Neural cell (in vitro differentiated cells): Measurements from ENCODE around the gene VWA1.

Source experiments
- CTCF ChIP-seq: fragments of 450-650 bp; IDR thresholded peaks from 2 replicates; pipeline ENCODE4 v1.5.1; 2014; ENCODE audit warnings: antibody characterized with exemption, mild to moderate bottlenecking, moderate library complexity; ENCODE audit not compliant: poor library complexity, severe bottlenecking
- EZH2 ChIP-seq: fragments of 200-600, 300-800 bp; shearing (Covaris generic), sonication (generic); IDR thresholded peaks from 2 replicates; pipeline ENCODE4 v1.6.1; 2014; ENCODE audit warnings: antibody characterized with exemption, low read length, borderline replicate concordance, mild to moderate bottlenecking; ENCODE audit not compliant: insufficient read depth, poor library complexity, severe bottlenecking
- MXI1 ChIP-seq: fragments of 450-650 bp; conservative IDR thresholded peaks from 2 replicates; pipeline ENCODE4 v1.6.1; 2014; ENCODE audit warnings: antibody characterized with exemption, mild to moderate bottlenecking; ENCODE audit not compliant: poor library complexity, severe bottlenecking
- POLR2AphosphoS5 ChIP-seq: IDR thresholded peaks from 2 replicates; pipeline ENCODE4 v1.6.1; 2012
- RAD21 ChIP-seq: fragments of 450-650 bp; conservative IDR thresholded peaks from 2 replicates; pipeline ENCODE4 v1.6.1; 2014; ENCODE audit warnings: antibody characterized with exemption, mild to moderate bottlenecking, moderate library complexity
- SMC3 ChIP-seq: fragments of 450-650 bp; conservative IDR thresholded peaks from 2 replicates; pipeline ENCODE4 v1.6.1; 2014; ENCODE audit warnings: antibody characterized with exemption, mild to moderate bottlenecking, moderate library complexity; ENCODE audit not compliant: poor library complexity
- TAF1 ChIP-seq: IDR thresholded peaks from 2 replicates; pipeline ENCODE4 v1.6.1; 2012; ENCODE audit warnings: low read depth

- no peak for TF ChIP-seq CTCF
- no peak for TF ChIP-seq POLR2AphosphoS5
- TF ChIP-seq RAD21, result no peak
- no peak for TF ChIP-seq EZH2
- TF ChIP-seq SMC3, result no peak
- no peak for TF ChIP-seq MXI1
- TF ChIP-seq TAF1, result no peak
These were observed 580 bp downstream of the VWA1 start for GRCh38 chr1:1435911-1436629.
